NCI-H146 (cell line): Measurements from ENCODE around the gene DGAT2.

ENCODE experiments used
- DNase-seq: peaks from one replicate; lab custom pipeline; 2025; lab: John Stamatoyannopoulos, UW

Gene DGAT2

GRCh38 chr11:75826461-75827230 is 58.1 kb downstream of the DGAT2 start:
- no peak for DNase-seq

- no peak for DNase-seq
Observed at GRCh38 chr11:75827562-75827961, 59.0 kb downstream of the DGAT2 start.

- DNase-seq, result no peak
Observed at GRCh38 chr11:75831915-75832502, 63.4 kb downstream of the DGAT2 start.

- DNase-seq, result no peak
Observed at GRCh38 chr11:75834728-75835127, 66.2 kb downstream of the DGAT2 start.

- DNase-seq, result no peak
Observed at GRCh38 chr11:75836417-75836816, 67.8 kb downstream of the DGAT2 start.

- no peak for DNase-seq
Observed at GRCh38 chr11:75839851-75840250, 71.3 kb downstream of the DGAT2 start.

GRCh38 chr11:75840522-75840921 is 71.9 kb downstream of the DGAT2 start:
- DNase-seq, result no peak

GRCh38 chr11:75841739-75842138 is 73.2 kb downstream of the DGAT2 start:
- no peak for DNase-seq

GRCh38 chr11:75845324-75845723 is 76.7 kb downstream of the DGAT2 start:
- no peak for DNase-seq

- DNase-seq, result no peak
Observed at GRCh38 chr11:75849894-75850293, 81.3 kb downstream of the DGAT2 start.

- no peak for DNase-seq
Observed at GRCh38 chr11:75850787-75851186, 82.2 kb downstream of the DGAT2 start.
